IMR-90 (cell line): ENCODE data around the gene ANO10. TPM values are rescaled to one million over a fixed set of nuclear protein-coding genes. Genes with fewer than 3 reads are reported as not detected.

Source experiments
- ATAC-seq: fragments of 200-7000 bp; cut with Tn5 transposase; 2 replicates; pipeline ENCODE4 v1.9.1; 2020; ENCODE audit warnings: low read depth, mild to moderate bottlenecking, moderate library complexity
- BruUV-seq: library from RNA; stranded (reverse); fragments of 400-500 nt; replicated peaks from 2 replicates; lab custom pipeline; 2021; lab: Mats Ljungman, UMichigan
- CTCF ChIA-PET: fragments of 300-600 bp; formaldehyde crosslinking; extraction: SDS; loops from one replicate; lab custom pipeline; 2021; ENCODE audit warnings: antibody characterized with exemption; lab: Yijun Ruan, JAX
- POLR2A ChIA-PET: fragments of 300-600 bp; sonication (Branson Sonifier 250); formaldehyde crosslinking; loops from one replicate; lab custom pipeline; 2022; ENCODE audit warnings: antibody characterized with exemption; ENCODE audit not compliant: unreplicated experiment; lab: Charles Lee
- DNase-seq: peaks from one replicate; pipeline ENCODE4 v3.0.0; 2013
- H2AFZ ChIP-seq: replicated peaks from 2 replicates; pipeline ENCODE3; 2013; ENCODE audit warnings: low read length, mild to moderate bottlenecking; ENCODE audit not compliant: poor library complexity
- H2AK5ac ChIP-seq: 2 replicates; pipeline ENCODE4 v1.6.1; 2013; ENCODE audit warnings: low read depth, low read length, inconsistent platforms
- H2AK9ac ChIP-seq: replicated peaks from 2 replicates; pipeline ENCODE3; 2013; ENCODE audit warnings: mild to moderate bottlenecking, low read depth, low read length, moderate library complexity; ENCODE audit not compliant: poor library complexity
- H2BK120ac ChIP-seq: 2 replicates; pipeline ENCODE4 v1.6.1; 2013; ENCODE audit warnings: low read depth, low read length, inconsistent platforms
- H2BK15ac ChIP-seq: 3 replicates; pipeline ENCODE4 v1.6.1; 2013; ENCODE audit warnings: low read depth, low read length, inconsistent platforms
- H2BK20ac ChIP-seq: 2 replicates; pipeline ENCODE4 v1.6.1; 2013; ENCODE audit warnings: low read depth, mild to moderate bottlenecking, inconsistent platforms, low read length, moderate library complexity
- H2BK5ac ChIP-seq: 2 replicates; pipeline ENCODE4 v1.6.1; 2013; ENCODE audit warnings: mild to moderate bottlenecking, low read depth, low read length, inconsistent platforms; ENCODE audit not compliant: poor library complexity, severe bottlenecking
- H3K14ac ChIP-seq: replicated peaks from 2 replicates; pipeline ENCODE4 v1.6.1; 2013; ENCODE audit warnings: low read depth, low read length, inconsistent platforms
- H3K18ac ChIP-seq: 2 replicates; pipeline ENCODE4 v1.6.1; 2013; ENCODE audit warnings: low read depth, low read length, control low read depth
- H3K23ac ChIP-seq: 2 replicates; pipeline ENCODE4 v1.6.1; 2013; ENCODE audit warnings: low read depth, low read length, inconsistent platforms
- H3K27ac ChIP-seq: 2 replicates; pipeline ENCODE4 v1.5.1; 2013; ENCODE audit warnings: mild to moderate bottlenecking, control low read depth, low read length; ENCODE audit not compliant: insufficient read depth
- H3K27me3 ChIP-seq: 2 replicates; pipeline ENCODE4 v1.6.1; 2013; ENCODE audit warnings: low read length; ENCODE audit not compliant: control insufficient read depth, insufficient read depth
- H3K36me3 ChIP-seq: 2 replicates; pipeline ENCODE4 v1.6.1; 2013; ENCODE audit warnings: low read length, mixed read lengths; ENCODE audit not compliant: control insufficient read depth, insufficient read depth
- H3K4ac ChIP-seq: 2 replicates; pipeline ENCODE4 v1.6.1; 2013; ENCODE audit warnings: low read depth, low read length, inconsistent platforms
- H3K4me1 ChIP-seq: 2 replicates; pipeline ENCODE4 v1.6.1; 2013; ENCODE audit warnings: low read length, mixed read lengths; ENCODE audit not compliant: control insufficient read depth, insufficient read depth
- H3K4me2 ChIP-seq: 2 replicates; pipeline ENCODE4 v1.6.1; 2013; ENCODE audit warnings: low read depth, mild to moderate bottlenecking, control low read depth, low read length, moderate library complexity
- H3K4me3 ChIP-seq: 2 replicates; pipeline ENCODE4 v1.5.1; 2013; ENCODE audit warnings: low read depth, mild to moderate bottlenecking, control low read depth, low read length, moderate library complexity; ENCODE audit not compliant: insufficient read depth
- H3K56ac ChIP-seq: 2 replicates; pipeline ENCODE4 v1.6.1; 2013; ENCODE audit warnings: low read length, inconsistent platforms; ENCODE audit not compliant: insufficient read depth; ENCODE audit errors: extremely low read depth
- H3K79me1 ChIP-seq, 2 experiments: 2 replicates each; pipeline ENCODE4 v1.6.1; 2013; ENCODE audit warnings: low read length in 2 of 2, inconsistent platforms in 1 of 2, low read depth in 1 of 2
- H3K9ac ChIP-seq: 2 replicates; pipeline ENCODE4 v1.6.1; 2013; ENCODE audit warnings: low read depth, low read length, control low read depth
- H3K9me1 ChIP-seq: 2 replicates; pipeline ENCODE4 v1.6.1; 2013; ENCODE audit warnings: low read length, inconsistent platforms; ENCODE audit not compliant: insufficient read depth
- H3K9me3 ChIP-seq: 2 replicates; pipeline ENCODE4 v1.6.1; 2013; ENCODE audit warnings: low read length; ENCODE audit not compliant: control insufficient read depth, insufficient read depth
- H4K20me1 ChIP-seq: 2 replicates; pipeline ENCODE4 v1.6.1; 2013; ENCODE audit warnings: low read length, inconsistent platforms; ENCODE audit not compliant: insufficient read depth
- H4K5ac ChIP-seq: 2 replicates; pipeline ENCODE4 v1.6.1; 2013; ENCODE audit warnings: mild to moderate bottlenecking, low read depth, low read length, control low read depth
- H4K8ac ChIP-seq, 2 experiments: 2 replicates each; pipeline ENCODE4 v1.6.1; 2013; ENCODE audit warnings: low read depth in 2 of 2, low read length in 2 of 2, control low read depth in 1 of 2, inconsistent platforms in 1 of 2
- H4K91ac ChIP-seq: 2 replicates; pipeline ENCODE4 v1.6.1; 2013; ENCODE audit warnings: low read depth, low read length, inconsistent platforms; ENCODE audit not compliant: insufficient read depth
- BHLHE40 ChIP-seq: fragments of 150-350 bp; IDR thresholded peaks from 2 replicates; pipeline ENCODE4 v1.6.1; 2016; ENCODE audit warnings: mild to moderate bottlenecking, low read depth, low read length
- CEBPB ChIP-seq: IDR thresholded peaks from 2 replicates; pipeline ENCODE4 v1.6.1; 2012; ENCODE audit warnings: low read depth, low read length, improper control_type of control experiment
- CHD1 ChIP-seq: IDR thresholded peaks from 2 replicates; pipeline ENCODE4 v1.6.1; 2012; ENCODE audit warnings: low read depth, low read length, improper control_type of control experiment
- FOS ChIP-seq: fragments of 150-350 bp; IDR thresholded peaks from 2 replicates; pipeline ENCODE4 v1.6.1; 2016; ENCODE audit warnings: low read depth, low read length
- MAFK ChIP-seq: IDR thresholded peaks from 2 replicates; pipeline ENCODE4 v1.6.1; 2012; ENCODE audit warnings: low read depth, low read length, improper control_type of control experiment
- MAZ ChIP-seq: IDR thresholded peaks from 2 replicates; pipeline ENCODE4 v1.6.1; 2012; ENCODE audit warnings: low read depth, mild to moderate bottlenecking, low read length, improper control_type of control experiment, moderate library complexity, borderline replicate concordance
- MXI1 ChIP-seq: IDR thresholded peaks from 2 replicates; pipeline ENCODE4 v1.6.1; 2012; ENCODE audit warnings: low read depth, mild to moderate bottlenecking, low read length, moderate library complexity, borderline replicate concordance
- NFE2L2 ChIP-seq: fragments of 150-350 bp; IDR thresholded peaks from 2 replicates; pipeline ENCODE4 v1.6.1; 2016; ENCODE audit warnings: low read depth, mild to moderate bottlenecking, low read length
- POLR2A ChIP-seq: IDR thresholded peaks from 2 replicates; pipeline ENCODE4 v1.6.1; 2012; ENCODE audit warnings: mild to moderate bottlenecking, low read depth, low read length
- RAD21 ChIP-seq: IDR thresholded peaks from 2 replicates; pipeline ENCODE4 v1.6.1; 2012; ENCODE audit warnings: low read length, improper control_type of control experiment
- RCOR1 ChIP-seq: IDR thresholded peaks from 2 replicates; pipeline ENCODE4 v1.6.1; 2012; ENCODE audit warnings: mild to moderate bottlenecking, low read length, improper control_type of control experiment; ENCODE audit not compliant: insufficient replicate concordance
- RFX5 ChIP-seq: IDR thresholded peaks from 2 replicates; pipeline ENCODE4 v1.8.0; 2012; ENCODE audit warnings: low read depth, mild to moderate bottlenecking, low read length, moderate library complexity
- SMC3 ChIP-seq: fragments of 150-350 bp; IDR thresholded peaks from 2 replicates; pipeline ENCODE4 v1.6.1; 2016; ENCODE audit warnings: low read depth, mild to moderate bottlenecking, antibody characterized with exemption, low read length, moderate library complexity
- WGBS, 2 experiments: methylation state at CpG; one replicate each; pipeline versions ENCODE4 v1.1.5 to v1.1.7; 2013; ENCODE audit warnings: missing lambda C conversion rate in 2 of 2; ENCODE audit not compliant: insufficient read length in 1 of 2; ENCODE audit errors: extremely low coverage in 2 of 2; 5-methylcytosine and 5-hydroxymethylcytosine counted together
- dilution Hi-C: fragments of 300-500 bp; cut with HindIII; formaldehyde crosslinking; loops from one replicate; pipeline ENCODE4 v1.14.3; 2018; ENCODE audit warnings: low sequenced_read_pairs; ENCODE audit not compliant: unreplicated experiment
- in situ Hi-C: fragments of 300-500 bp; cut with MboI; formaldehyde crosslinking; loops from 3 replicates; pipeline ENCODE4 v1.14.3; 2019; ENCODE audit warnings: low sequenced_read_pairs, inconsistent platforms, mixed read lengths
- intact Hi-C: fragments of 100-400 bp; cut with micrococcal nuclease; formaldehyde crosslinking; loops from 2 replicates; pipeline ENCODE4 v1.10.0; 2022
- polyA plus RNA-seq, 3 experiments: library from polyadenylated mRNA; depleted of rRNA; stranded (reverse); fragments of >200 nt; gene quantifications; 2 replicates each; pipeline ENCODE4 v1.2.3, GENCODE V29; 2012; ENCODE audit warnings: low replicate concordance in 1 of 3
- total RNA-seq: library from RNA; depleted of rRNA; stranded (reverse); fragments of >200 nt; gene quantifications from 2 replicates; pipeline ENCODE4 v1.2.3, GENCODE V29; 2012
- TF ChIP-seq, protein P1 (sequence below): fragments of 150-350 bp; IDR thresholded peaks from 2 replicates; pipeline ENCODE4 v1.6.1; 2017; ENCODE audit warnings: mild to moderate bottlenecking, antibody characterized with exemption, low read length, low read depth
- TF ChIP-seq, protein P2 (sequence below): conservative IDR thresholded peaks from 2 replicates; pipeline ENCODE4 v1.5.1; 2012; ENCODE audit warnings: mild to moderate bottlenecking, low read depth, low read length, improper control_type of control experiment
- TF ChIP-seq, protein P3 (sequence below): fragments of 150-350 bp; IDR thresholded peaks from 2 replicates; pipeline ENCODE4 v1.6.1; 2016; ENCODE audit warnings: low read depth, mild to moderate bottlenecking, low read length, moderate library complexity, borderline replicate concordance

ANO10 gene
- total and polyA plus RNA-seq, 2 of the 4 experiments (the other 2 are of a cell fraction) = 28.5 to 41.6 TPM

DNA sequence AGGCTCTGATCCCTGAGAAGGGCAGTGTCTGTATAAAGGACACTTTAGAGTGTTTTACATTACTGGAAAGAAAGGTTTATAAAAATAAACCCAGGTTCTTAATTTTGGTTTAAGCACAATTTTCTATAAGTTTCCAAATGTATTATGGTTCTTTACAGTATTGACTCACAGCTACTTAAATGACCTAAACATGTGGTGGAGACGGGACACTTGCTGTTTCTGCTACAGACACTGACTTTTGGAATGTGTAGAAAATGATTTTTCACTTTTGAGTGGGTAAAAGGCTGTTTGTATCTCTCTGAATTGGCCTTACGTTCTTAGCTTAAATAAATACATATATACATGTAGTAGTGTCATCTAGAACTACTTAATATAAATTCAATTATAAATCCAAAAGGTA is 280.0 kb downstream of the ANO10 start:
- peaks cover 12 to 39% of the 10 kb centered on the region in 2 experiments for H3K79me1 ChIP-seq
- no peak overlapping the region for H2BK5ac ChIP-seq
- H4K5ac ChIP-seq = no peak overlapping the region
- dilution Hi-C loops (no loop called here), intact Hi-C loops (no loop called here), in situ Hi-C loops (no loop called here)
- H4K8ac ChIP-seq = no peak overlapping the region
- H3K36me3 ChIP-seq = peaks cover 40% of the 10 kb centered on the region
- TF ChIP-seq RFX5 (no peak), CHD1 (no peak), BHLHE40 (no peak), FOS (no peak), NFE2L2 (no peak), MAFK (no peak), MXI1 (no peak), SMC3 (no peak), POLR2A (no peak), MAZ (no peak), RCOR1 (no peak), CEBPB (no peak), RAD21 (no peak)
- TF ChIP-seq, protein P1, sequence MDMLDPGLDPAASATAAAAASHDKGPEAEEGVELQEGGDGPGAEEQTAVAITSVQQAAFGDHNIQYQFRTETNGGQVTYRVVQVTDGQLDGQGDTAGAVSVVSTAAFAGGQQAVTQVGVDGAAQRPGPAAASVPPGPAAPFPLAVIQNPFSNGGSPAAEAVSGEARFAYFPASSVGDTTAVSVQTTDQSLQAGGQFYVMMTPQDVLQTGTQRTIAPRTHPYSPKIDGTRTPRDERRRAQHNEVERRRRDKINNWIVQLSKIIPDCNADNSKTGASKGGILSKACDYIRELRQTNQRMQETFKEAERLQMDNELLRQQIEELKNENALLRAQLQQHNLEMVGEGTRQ = no peak
- TF ChIP-seq, protein P2, sequence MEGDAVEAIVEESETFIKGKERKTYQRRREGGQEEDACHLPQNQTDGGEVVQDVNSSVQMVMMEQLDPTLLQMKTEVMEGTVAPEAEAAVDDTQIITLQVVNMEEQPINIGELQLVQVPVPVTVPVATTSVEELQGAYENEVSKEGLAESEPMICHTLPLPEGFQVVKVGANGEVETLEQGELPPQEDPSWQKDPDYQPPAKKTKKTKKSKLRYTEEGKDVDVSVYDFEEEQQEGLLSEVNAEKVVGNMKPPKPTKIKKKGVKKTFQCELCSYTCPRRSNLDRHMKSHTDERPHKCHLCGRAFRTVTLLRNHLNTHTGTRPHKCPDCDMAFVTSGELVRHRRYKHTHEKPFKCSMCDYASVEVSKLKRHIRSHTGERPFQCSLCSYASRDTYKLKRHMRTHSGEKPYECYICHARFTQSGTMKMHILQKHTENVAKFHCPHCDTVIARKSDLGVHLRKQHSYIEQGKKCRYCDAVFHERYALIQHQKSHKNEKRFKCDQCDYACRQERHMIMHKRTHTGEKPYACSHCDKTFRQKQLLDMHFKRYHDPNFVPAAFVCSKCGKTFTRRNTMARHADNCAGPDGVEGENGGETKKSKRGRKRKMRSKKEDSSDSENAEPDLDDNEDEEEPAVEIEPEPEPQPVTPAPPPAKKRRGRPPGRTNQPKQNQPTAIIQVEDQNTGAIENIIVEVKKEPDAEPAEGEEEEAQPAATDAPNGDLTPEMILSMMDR = no peak
- TF ChIP-seq, protein P3, sequence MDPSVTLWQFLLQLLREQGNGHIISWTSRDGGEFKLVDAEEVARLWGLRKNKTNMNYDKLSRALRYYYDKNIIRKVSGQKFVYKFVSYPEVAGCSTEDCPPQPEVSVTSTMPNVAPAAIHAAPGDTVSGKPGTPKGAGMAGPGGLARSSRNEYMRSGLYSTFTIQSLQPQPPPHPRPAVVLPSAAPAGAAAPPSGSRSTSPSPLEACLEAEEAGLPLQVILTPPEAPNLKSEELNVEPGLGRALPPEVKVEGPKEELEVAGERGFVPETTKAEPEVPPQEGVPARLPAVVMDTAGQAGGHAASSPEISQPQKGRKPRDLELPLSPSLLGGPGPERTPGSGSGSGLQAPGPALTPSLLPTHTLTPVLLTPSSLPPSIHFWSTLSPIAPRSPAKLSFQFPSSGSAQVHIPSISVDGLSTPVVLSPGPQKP = no peak
- no peak overlapping the region for H4K91ac ChIP-seq
- no peak overlapping the region for H2AFZ ChIP-seq
- H2AK5ac ChIP-seq = no peak overlapping the region
- no peak overlapping the region for H2AK9ac ChIP-seq
- ChIA-PET POLR2A (no interaction called here), CTCF (no interaction called here)
- no peak overlapping the region for H3K27ac ChIP-seq
- no peak overlapping the region for H3K9ac ChIP-seq
- H3K4ac ChIP-seq = no peak overlapping the region
- peaks cover 6% of the 10 kb centered on the region; the same call in 1 of the 2 replicates for H3K9me1 ChIP-seq
- no peaks in the 10 kb centered on the region; the same call in 1 of the 2 replicates for H4K20me1 ChIP-seq
- peaks cover 15% of the 10 kb centered on the region for H3K9me3 ChIP-seq
- BruUV-seq = no TSS peak
- H2BK120ac ChIP-seq = no peak overlapping the region
- no peak overlapping the region for H3K18ac ChIP-seq
- no peak overlapping the region for H3K56ac ChIP-seq
- H3K23ac ChIP-seq = no peak overlapping the region
- H2BK20ac ChIP-seq = no peak overlapping the region
- no peak overlapping the region for H2BK15ac ChIP-seq
- no CpG with 5 or more reads among the region's 2 CpGs for WGBS, 2 experiments
- no peaks in the 10 kb centered on the region for H3K27me3 ChIP-seq
- DNase-seq (no peak), ATAC-seq (no peak)
- no peak overlapping the region for H3K4me3 ChIP-seq
- no peak overlapping the region for H3K4me2 ChIP-seq
- no peak overlapping the region for H3K14ac ChIP-seq
- H3K4me1 ChIP-seq = peaks cover 2% of the 10 kb centered on the region
